Measurements from ENCODE around the gene ATP23. TPM values are rescaled to one million over a fixed set of nuclear protein-coding genes. Genes with fewer than 3 reads are reported as not detected.

Gene ATP23
- polyA plus RNA-seq, 12 donors: 4.6 to 14.1 (median 11.4) TPM; not detected in 1

DNA sequence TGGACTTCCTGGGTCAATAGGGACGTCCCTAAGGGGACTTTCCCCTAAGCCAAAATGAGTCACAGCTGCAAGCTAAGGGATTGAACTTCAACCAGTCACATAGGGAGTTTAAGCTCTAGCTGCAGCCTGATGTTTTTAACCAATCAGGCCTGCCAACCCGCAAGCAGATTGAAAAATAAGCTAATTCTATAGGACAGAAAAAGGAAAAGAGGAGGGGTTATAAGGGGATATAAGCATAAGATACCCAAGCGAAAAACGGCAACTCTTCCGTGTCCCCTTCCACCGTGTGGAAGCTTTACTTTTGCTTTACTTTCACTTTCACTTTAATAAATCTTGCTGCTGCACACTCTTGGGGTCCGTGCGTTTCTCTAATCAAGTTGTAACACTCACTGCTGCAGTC is 24.4 kb downstream of the ATP23 start:
- DNase-seq: no peak

DNA sequence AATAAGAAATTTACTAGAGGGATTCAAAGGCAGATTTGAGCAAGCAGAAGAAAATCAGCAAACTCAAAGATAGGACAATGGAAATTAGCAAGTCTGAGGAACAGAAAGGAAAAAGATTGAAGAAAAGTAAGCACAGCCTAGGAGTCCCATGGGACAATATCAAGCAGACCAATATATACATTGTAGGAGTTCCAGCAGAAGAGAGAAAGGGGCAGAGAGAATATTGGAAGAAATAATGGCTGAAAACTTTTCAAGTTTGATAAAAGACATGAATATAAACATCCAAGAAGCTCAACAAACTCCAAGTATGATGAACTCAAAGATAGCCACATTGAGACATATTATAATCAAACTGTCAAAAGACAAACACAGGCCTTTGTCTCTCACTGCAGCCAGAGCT is 25.2 kb downstream of the ATP23 start:
- no peak for DNase-seq

DNA sequence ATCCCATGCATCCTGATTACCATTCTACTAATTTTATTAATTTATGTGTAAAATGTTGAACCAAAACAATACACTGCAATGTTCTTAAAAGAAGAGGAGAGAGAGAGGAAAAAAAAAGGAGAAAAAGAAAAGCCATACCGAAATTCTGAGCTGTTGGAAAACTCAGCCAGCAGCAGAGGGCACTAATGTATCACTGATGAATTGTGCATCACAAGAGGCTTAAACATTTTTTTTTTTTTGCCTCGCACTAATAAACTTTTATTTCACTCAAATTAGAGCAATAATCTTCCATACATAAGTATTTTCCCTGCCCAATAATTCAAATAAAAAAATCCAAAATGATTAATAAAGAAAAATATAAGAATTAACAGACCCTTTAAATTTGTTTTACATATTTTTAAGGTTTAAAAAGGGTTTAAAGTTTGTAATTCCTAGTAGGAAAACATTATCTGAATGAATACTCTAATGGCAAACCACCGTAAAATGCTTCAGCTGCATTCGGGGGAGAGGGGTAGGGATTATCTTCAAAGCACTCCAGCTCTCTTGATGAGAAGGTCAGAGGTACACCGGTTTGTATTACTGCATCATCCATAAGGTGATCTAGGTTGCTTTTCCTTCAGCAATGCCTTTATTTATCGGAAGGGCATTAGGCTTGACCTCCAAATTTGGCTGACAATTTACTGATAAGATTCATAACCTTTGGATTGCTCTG is 41.9 kb downstream of the ATP23 start:
- DNase-seq: peak; percentile 63

DNA sequence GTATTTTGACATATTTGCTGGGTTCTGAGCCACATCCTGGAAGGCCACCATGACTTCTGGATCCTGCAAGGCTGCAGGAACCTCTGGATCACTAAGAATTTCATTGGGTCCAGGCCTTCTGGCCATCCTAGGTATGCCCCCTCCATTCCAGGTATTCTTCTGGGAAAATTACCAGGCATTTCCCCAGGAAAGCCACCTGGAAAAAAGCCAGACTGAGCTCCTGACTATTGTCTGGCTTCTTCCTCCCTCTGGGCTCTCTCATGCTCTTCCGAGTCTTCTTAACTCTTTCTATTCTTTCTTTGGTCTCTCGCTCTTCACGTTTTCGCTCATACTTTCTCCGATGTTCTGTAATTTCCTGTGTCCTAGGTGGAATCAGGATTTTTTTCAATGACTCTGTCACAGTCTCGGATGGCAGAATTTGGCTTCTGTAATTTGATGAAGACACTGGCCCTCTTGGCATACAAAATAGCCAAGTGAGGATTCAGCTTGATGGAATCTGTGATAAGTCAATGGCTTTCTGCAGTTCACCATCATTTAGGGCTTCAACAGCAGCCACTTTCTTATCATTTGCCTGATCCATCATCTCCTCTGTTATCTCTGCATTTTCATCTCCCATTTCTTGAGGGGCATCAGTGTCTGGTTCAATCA is 42.6 kb downstream of the ATP23 start:
- no peak for DNase-seq

DNA sequence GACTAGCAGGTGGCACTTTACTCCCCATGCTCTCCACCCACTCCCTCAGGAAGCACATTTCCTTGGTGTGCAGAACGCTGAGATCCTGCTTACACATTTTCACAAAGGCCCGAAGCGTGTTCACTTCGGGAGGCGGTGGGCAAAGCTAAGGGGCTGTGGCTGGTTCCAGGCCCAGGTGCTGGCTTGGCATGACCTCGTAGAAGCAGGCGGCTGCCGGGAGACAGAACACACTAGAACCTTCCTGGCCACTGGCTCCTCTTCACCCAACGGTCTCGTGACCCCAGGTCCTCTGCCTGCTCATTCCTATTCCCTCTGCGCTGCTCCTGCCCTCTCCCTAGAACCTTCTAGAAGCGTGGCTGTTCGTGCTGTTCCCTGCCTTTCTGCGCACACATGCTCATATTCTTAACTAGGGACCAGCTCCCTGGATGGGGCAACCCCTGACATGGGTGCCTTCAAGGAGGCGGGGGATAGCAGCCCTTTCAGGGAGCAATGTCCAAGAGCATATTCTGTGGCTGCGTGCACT is 43.3 kb downstream of the ATP23 start:
- no peak for DNase-seq

- DNase-seq: no peak
These were observed 44.3 kb downstream of the ATP23 start for GRCh38 chr12:57985685-57986084.

DNA sequence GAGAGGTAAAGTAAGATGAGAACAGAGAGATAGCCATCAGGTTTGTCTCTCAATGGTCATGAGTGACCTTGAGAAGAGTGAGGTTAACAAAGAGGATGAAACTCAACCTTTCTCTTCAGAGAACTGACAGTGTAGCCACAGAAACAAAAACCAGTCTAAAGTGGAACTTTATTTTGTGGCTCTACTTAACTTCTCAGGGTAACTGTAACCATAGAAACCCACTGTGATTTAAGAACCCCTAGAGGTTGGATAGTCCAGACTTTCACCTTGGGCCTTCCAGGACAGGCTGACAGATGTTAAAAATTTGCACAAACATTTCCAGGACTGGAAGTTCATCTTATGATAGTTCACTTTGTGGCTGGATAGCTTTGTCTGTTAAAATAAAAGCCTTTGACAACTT is 48.5 kb downstream of the ATP23 start:
- no peak for DNase-seq

DNA sequence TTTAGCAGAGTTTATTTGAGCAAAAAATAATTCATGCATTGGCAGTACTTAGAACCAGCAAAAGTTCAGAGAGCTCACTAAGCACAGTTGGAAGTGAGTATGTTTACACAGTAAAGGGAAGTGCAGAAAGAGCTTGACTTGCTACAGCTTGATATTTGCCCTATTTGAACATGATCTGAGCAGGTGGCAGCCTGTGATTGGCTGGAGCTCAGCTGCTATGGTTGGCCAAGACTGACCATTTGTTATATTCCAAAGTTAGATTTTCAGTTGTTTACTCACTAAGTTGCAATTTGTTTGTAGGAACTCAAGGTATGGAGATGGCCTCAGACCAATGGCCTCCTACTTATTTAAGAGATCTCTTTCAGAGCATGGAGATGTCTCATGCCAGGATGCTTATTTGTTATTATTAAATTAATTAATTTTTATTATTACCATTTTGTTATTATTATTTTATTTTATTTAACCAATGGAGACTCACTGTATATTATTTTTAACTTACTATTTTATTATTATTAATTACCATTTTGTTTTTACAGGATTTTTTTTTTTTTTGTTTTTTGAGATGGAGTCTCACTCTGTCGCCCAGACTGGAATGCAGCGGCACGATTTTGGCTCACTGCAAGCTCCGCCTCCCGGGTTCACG is 49.0 kb downstream of the ATP23 start:
- no peak for DNase-seq

DNA sequence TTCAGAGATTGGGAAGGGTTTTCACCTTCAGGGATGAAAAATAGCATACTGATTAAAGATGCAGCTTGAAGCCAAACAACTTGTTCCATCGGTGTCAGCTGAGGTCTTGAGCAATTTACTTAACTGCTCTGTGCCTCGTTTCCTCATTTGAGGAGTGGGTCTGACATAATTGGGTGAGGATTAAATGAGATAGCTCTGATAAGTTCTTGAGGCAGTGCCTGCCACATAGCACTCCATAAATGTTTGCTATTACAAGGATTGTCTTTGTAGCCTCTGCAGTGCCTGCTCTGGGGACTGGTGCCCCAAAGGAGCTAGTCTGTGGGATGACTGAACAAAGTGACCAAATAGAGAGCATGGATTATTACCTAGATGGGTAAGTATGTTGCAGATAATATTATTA is 50.6 kb downstream of the ATP23 start:
- DNase-seq: no peak

DNA sequence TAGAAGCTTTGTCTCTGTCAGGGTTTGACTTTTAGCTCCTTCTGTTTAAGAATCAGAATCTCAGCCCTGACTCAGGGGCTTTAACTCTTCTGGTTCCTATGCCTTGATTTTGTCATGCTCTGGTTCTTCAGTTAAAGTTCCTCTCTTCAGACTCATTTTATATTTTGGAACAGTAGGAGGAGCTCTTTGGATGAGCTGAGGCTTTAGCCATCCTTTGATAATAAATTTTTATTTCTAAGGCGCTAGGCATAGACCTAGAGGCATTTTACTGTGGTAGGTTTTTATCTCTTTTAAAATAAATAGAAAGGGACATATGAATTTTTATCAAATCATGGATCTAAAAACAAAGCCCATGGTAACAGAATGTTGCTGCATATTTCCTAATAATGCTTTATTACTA is 51.7 kb downstream of the ATP23 start:
- DNase-seq: no peak

GRCh38 chr12:57993834-57994233 is 52.5 kb downstream of the ATP23 start:
- no peak for DNase-seq

- DNase-seq: no peak
These were observed 55.2 kb downstream of the ATP23 start for GRCh38 chr12:57996520-57996919.

- DNase-seq: no peak
These were observed 56.9 kb downstream of the ATP23 start for GRCh38 chr12:57998251-57998650.

- no peak for DNase-seq
These were observed 59.1 kb downstream of the ATP23 start for GRCh38 chr12:58000499-58000898.

DNA sequence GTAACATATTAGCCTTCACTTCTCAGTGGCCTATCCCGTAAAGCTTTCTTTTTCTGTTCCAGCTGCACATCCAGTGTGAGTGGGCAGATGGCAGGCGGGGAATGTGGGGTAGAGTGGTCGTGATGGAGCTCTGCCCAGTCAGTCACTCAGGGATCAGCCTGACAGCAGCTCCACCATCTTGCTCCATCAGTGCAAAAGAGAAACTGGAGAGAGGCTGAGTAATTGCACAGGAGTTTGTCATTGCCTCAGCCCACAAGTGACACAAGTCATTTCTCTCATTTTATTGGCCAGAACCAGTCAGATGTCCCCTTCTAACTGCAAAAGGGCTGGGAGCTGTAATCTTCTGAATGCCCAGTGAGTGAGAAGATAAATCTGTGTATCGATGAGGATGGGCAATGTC is 66.5 kb downstream of the ATP23 start:
- DNase-seq: no peak

DNA sequence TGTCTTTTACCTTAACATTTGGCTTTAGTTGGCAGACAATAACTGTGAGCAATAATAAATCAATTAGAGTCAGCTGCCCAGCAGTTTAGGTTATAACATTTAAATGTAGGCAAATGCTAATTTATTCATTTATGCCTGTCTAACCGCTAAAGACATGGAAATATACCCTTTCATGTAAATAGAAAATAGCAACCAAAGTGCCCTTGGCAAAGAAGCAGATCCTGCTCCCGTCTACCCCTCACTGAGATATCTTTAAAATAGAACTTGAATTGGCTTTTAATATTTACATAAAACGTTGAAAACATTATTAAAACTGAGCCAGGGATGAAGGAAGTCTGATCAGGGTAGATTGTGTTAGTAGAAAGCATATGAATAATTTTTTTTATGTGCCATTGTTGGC is 67.3 kb downstream of the ATP23 start:
- no peak for DNase-seq

Other genes with a start within 250 kb of the ATP23 start
- 100 to 1,000 TPM in 10 of 12 donors, 10 to 100 TPM in 1, not detected in 1; 98.8 to 179 (median 121) TPM for gene OS9, start 247.4 kb upstream of the ATP23 start, polyA plus RNA-seq (ENCODE audit: insufficient read length in 12 of 12)
- 10 to 100 TPM in 3 of 12 donors, 1 to 10 TPM in 8, not detected in 1; 5.4 to 36.1 (median 8.7) TPM for gene AGAP2, start 202.8 kb upstream of the ATP23 start, polyA plus RNA-seq (ENCODE audit: insufficient read length in 12 of 12)
- gene TSPAN31, start 196.5 kb upstream of the ATP23 start, polyA plus RNA-seq (ENCODE audit: insufficient read length in 12 of 12): 10 to 100 TPM in 11 of 12 donors, not detected in 1; 40.6 to 55.8 (median 46.6) TPM
- gene CDK4, start 189.3 kb upstream of the ATP23 start, polyA plus RNA-seq (ENCODE audit: insufficient read length in 12 of 12): 100 to 1,000 TPM in 11 of 12 donors, not detected in 1; 106 to 176 (median 131) TPM
- 10 to 100 TPM in 3 of 12 donors, 1 to 10 TPM in 8, not detected in 1; 5.1 to 12.2 (median 7.8) TPM for gene MARCHF9, start 186.5 kb upstream of the ATP23 start, polyA plus RNA-seq (ENCODE audit: insufficient read length in 12 of 12)
- 1 to 10 TPM in 5 of 12 donors, under 1 TPM in 5, not detected in 2; 0.43 to 1.6 (median 0.86) TPM for gene CYP27B1, start 174.5 kb upstream of the ATP23 start, polyA plus RNA-seq (ENCODE audit: insufficient read length in 12 of 12)
- 10 to 100 TPM in 11 of 12 donors, not detected in 1; 17.1 to 31.8 (median 24.4) TPM for gene METTL1, start 169.5 kb upstream of the ATP23 start, polyA plus RNA-seq (ENCODE audit: insufficient read length in 12 of 12)
- gene EEF1AKMT3, start 169.0 kb upstream of the ATP23 start, polyA plus RNA-seq (ENCODE audit: insufficient read length in 12 of 12): 10 to 100 TPM in 1 of 12 donors, 1 to 10 TPM in 10, not detected in 1; 5.5 to 13.3 (median 7.6) TPM
- gene TSFM, start 158.8 kb upstream of the ATP23 start, polyA plus RNA-seq (ENCODE audit: insufficient read length in 12 of 12): 10 to 100 TPM in 11 of 12 donors, not detected in 1; 19.0 to 32.7 (median 27.3) TPM
- gene AVIL, start 122.8 kb upstream of the ATP23 start, polyA plus RNA-seq (ENCODE audit: insufficient read length in 12 of 12): 10 to 100 TPM in 10 of 12 donors, 1 to 10 TPM in 1, not detected in 1; 8.7 to 35.0 (median 25.0) TPM
- gene CTDSP2, start 94.8 kb upstream of the ATP23 start, polyA plus RNA-seq (ENCODE audit: insufficient read length in 12 of 12): 100 to 1,000 TPM in 11 of 12 donors, not detected in 1; 178 to 219 (median 201) TPM